Measurements from ENCODE around the gene CAMKK2.

The CAMKK2 gene

GRCh38 chr12:121233628-121234020 lies 62.9 kb downstream of the CAMKK2 start (continued):
- TF ChIP-seq ZSCAN5A (tag by site-specific recombination; IDR thresholded peaks at IDR 0.05) (no peak), ZNF768 (tag by site-specific recombination; IDR thresholded peaks at IDR 0.05) (no peak), ZNF639 (tag by site-specific recombination; IDR thresholded peaks at IDR 0.05) (no peak), KLF17 (tag by site-specific recombination; IDR thresholded peaks at IDR 0.05) (no peak), ZBTB6 (tag by site-specific recombination; IDR thresholded peaks at IDR 0.05) (no peak)

GRCh38 chr12:121232977-121233627 lies 63.4 kb downstream of the CAMKK2 start:
- peaks cover 8 to 57% of the 10 kb centered on the region in 2 experiments; a peak in 2 of 3 replicates for H3K36me3 ChIP-seq (ENCODE audit: control insufficient read depth in 2 of 2, insufficient read depth in 1 of 2, low read length in 2 of 2)
- H3K4me1 ChIP-seq (ENCODE audit: control insufficient read depth, insufficient read depth, low read length): no peaks in the 10 kb centered on the region
- no peak overlapping the region for H3K4me3 ChIP-seq (ENCODE audit: low read depth, low read length)
- H3K9me3 ChIP-seq (ENCODE audit: control insufficient read depth, insufficient read depth, low read depth, low read length): no peaks in the 10 kb centered on the region
- POLR2A ChIA-PET: no interaction called here
- no peak overlapping the region for H3K27ac ChIP-seq (ENCODE audit: extremely low read depth, low read depth, low read length)
- TF ChIP-seq ZNF660 (tag by site-specific recombination; IDR thresholded peaks at IDR 0.05) (no peak), SP7 (tag by site-specific recombination; IDR thresholded peaks at IDR 0.05) (no peak), ZNF76 (tag by site-specific recombination; IDR thresholded peaks at IDR 0.05; ENCODE audit: borderline replicate concordance, low read depth) (no peak), ZNF571 (tag by site-specific recombination; IDR thresholded peaks at IDR 0.05) (no peak), ZBTB49 (tag by site-specific recombination; IDR thresholded peaks at IDR 0.05; ENCODE audit: low read depth) (no peak), ZNF416 (tag by site-specific recombination; IDR thresholded peaks at IDR 0.05) (no peak), ZNF776 (tag by site-specific recombination; IDR thresholded peaks at IDR 0.05; ENCODE audit: borderline replicate concordance) (no peak), BCL11A (tag by site-specific recombination; IDR thresholded peaks at IDR 0.05; ENCODE audit: low read depth) (no peak), ZNF433 (tag by site-specific recombination; IDR thresholded peaks at IDR 0.05; ENCODE audit: low read depth) (no peak)
- CTCF ChIA-PET: interaction anchor here (0.7 kb wide), 1 partner anchor 925 kb away, joined by 3 read pairs; no protein-coding TSS in a partner anchor

GRCh38 chr12:121232163-121232562 lies 64.3 kb downstream of the CAMKK2 start:
- Histone ChIP-seq H3K27ac (ENCODE audit: extremely low read depth, low read depth, low read length) (no peak overlapping the region), H3K4me1 (ENCODE audit: control insufficient read depth, insufficient read depth, low read length) (no peaks in the 10 kb centered on the region), H3K4me3 (ENCODE audit: low read depth, low read length) (no peak overlapping the region), H3K9me3 (ENCODE audit: control insufficient read depth, insufficient read depth, low read depth, low read length) (no peaks in the 10 kb centered on the region), H3K36me3 (ENCODE audit: control insufficient read depth in 2 of 2, insufficient read depth in 1 of 2, low read length in 2 of 2) (peaks cover 7 to 48% of the 10 kb centered on the region in 2 experiments; a peak in 2 of 3 replicates)
- POLR2A ChIA-PET: no interaction called here
- CTCF ChIA-PET: interaction anchor here (0.9 kb wide), 1 partner anchor 11 kb away, joined by 4 read pairs; no protein-coding TSS in a partner anchor
- TF ChIP-seq ZNF692 (tag by site-specific recombination; IDR thresholded peaks at IDR 0.05) (peak; percentile 52; the same call in 1 of the 2 replicates), ZNF624 (tag by site-specific recombination; IDR thresholded peaks at IDR 0.05) (no peak)
